HG03108 (cell line): ENCODE measurements around the gene RALGPS1.
"Not testable (repeated sequence)": the region's sequence is repeated elsewhere in the genome, so short reads cannot be mapped to it uniquely, and the experiment has no call there.

Source experiments
- ATAC-seq: cut with Tn5 transposase; IDR thresholded peaks from one replicate; pipeline ENCODE4 v1.9.1; 2021; ENCODE audit warnings: moderate library complexity; ENCODE audit not compliant: unreplicated experiment

RALGPS1 gene

DNA sequence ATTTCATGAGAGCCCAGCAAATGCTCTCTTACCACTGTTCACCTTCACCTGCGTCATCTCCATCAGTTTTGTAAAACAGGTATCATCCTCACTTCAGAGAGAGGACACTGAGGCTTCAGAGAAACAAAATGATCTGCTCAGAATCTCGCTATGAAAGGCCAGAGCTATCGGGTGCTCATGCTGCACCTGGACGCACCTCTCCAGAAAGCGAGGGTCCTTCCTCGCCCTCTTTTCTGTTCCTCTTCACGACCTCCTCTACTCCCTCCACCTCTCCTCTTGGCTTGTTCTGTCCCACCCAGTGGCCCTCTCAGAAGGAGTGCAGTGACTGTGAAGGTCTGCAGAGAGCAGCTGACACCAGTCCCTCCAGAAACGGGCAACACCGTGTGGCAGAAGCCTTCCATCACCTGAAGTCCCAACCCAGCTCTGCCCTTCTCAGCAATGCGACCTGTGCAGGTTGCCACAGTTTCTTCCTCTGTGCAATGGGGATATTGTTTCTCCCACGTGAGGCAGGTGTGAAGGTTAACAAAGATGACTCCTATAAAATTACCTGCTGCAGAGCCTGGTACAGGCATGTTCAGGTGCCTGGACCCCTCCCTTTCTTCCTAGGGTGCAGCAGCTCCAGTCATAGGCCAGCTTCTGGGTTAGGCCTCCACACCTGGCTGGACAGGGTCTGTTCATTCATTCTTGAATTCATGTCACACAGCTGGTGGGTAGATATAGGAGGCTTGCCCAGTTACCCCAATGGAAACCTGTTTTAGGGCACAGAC lies 253.2 kb downstream of the RALGPS1 start:
- no peak for ATAC-seq

DNA sequence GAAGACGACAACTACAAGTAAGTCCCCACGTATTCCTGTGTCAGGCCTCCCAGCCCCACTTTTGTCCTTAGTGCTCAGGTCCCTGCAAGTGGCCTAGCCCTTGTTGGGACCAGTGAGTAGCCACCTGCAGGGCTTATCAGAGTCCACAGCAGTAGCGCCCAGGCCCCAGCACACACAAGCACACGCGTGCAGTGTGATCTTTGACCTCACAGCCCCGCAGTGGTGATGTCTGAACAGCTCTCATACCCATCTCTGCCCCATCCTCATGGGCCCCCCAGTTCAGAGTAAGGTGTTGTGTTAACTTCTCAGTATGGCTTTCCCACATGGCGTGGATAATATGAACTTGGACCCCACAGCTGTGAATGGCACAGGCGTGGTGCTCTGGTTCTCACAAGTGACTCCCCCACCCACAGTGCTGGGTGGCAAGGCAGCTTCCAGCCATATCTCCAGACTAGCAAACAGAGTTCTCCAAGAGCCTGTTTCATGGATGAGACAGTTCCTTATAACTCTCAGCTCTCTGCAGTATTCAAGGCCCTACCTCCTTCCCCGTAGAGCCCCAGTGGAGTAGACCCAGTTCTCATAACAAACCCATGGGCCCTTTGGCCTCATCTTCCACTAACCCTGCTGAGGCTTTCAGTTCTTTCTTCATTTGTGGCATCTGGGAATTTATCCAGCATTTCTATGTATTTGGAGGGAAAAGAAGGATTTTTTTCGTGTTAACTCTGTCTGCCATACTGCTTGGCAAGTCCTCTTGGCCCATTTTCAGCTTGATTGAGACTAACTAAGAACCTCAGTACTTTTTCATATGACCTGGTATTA lies 254.4 kb downstream of the RALGPS1 start:
- ATAC-seq: no peak

DNA sequence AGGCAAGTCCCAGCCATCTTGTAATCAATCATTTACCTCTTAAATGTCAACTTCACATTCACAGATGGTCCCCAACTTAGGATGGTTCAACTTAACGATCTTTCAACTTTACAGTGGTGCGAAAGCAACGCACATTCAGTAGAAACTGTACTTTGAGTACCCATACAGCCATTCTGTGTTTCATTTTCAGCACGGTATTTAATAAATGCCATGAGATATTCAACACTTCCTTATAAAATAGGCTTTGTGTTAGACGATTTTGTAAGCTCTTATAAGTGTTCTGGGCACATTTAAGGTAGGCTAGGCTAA lies 254.9 kb downstream of the RALGPS1 start:
- no peak for ATAC-seq

DNA sequence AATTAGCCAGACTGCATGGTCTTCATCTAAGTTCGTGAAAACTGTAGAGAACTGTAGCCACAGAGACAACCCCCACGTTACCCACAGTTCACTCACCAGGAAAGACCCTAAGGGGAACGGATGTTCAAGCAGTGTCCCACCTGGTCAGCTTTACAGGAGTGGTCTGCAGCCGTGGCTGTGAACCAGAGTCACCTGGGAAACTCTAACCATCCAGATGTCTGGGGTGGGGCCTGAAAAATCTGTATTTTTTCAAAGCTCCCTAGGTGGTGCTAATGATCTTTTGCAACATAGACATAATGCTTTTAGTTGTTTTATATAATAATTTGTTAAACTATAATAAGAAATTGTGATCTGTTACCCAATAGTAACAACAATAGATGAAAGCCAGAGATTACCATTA lies 255.5 kb downstream of the RALGPS1 start:
- no peak for ATAC-seq

DNA sequence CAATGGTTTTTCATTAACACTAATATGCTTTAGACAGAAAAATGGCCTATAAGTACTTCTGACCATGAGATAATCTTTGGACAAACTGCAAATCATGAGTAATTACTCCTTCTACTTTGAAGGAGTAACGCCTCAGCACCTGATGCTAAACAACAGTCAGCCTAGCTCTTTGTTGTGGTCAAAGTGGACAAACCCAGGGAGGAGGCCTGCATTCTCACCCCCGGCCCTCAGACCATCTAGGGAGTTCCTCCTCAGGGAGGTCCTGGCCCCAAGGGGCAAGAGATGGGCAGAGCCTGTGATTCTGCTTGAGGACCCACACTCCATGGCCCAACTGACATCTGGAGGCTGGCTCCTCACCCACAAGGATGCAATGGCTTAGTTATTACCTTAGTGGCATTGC lies 256.1 kb downstream of the RALGPS1 start:
- ATAC-seq: no peak

DNA sequence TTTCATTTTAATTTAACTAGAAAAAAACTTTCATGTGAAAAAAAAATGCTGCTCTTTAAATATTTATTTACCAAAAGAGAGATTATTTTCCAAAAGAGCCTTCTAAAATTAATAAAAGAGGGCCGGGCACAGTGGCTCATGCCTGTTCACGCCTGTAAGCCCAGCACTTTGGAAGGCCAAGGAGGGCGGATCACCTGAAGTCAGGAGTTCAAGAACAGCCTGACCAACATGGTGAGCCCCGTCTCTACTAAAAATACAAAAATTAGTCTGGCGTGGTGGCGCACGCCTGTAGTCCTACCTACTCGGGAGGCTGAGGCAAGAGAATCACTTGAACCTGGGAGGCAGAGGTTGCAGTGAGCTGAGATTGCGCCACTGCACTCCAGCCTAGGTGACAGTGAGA lies 256.8 kb downstream of the RALGPS1 start:
- not testable (repeated sequence) for ATAC-seq

DNA sequence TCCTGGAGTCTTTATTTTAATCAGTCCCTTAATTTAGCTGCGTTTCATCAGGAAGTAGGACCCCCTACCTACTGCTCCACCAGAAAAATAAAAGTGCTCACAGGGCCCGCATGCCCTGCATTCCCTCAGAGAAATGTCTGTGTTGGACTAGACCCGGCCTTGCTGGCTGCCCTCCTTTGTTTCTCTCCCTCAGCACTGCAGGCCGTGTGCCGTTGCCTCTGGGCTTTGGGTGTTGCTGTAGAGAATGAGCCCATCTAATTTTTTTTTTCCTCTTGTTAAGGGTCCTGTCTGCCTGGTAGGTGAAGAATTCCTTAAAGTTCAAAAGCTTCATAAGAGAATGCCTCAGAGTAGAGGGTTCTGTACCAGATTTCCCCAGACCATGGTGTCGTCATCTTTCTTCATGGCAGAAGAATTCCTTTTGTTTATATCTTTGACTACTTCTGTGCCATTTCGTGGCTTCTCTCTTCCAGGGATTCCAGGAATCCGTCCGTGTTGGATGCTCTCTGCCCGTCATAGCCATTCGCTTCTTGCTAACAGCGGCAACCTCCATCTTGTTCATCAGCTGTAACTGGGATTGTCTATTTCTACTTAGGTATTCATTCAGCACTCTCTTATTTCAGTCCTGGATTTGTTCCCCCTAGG lies 257.6 kb downstream of the RALGPS1 start:
- no peak for ATAC-seq

DNA sequence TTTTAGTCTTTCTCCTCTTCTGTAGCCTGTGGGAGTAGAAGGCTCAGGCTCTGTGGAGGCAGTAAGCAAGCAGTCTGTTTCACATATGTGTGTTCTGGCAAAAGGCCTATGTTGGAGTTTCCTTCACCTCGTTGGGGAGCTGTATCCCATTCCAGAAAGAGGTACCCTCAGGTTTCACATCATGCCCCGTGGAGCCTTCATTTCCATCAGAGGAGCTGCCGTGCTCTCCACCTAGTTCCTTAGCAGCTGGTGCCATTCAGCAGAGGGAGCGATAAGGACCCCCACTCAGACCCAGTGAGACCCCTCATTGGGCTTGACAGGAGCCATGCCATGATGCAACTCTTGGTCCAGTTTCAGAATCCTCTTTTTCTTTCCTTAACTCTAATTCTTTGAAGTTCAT lies 258.5 kb downstream of the RALGPS1 start:
- no peak for ATAC-seq

DNA sequence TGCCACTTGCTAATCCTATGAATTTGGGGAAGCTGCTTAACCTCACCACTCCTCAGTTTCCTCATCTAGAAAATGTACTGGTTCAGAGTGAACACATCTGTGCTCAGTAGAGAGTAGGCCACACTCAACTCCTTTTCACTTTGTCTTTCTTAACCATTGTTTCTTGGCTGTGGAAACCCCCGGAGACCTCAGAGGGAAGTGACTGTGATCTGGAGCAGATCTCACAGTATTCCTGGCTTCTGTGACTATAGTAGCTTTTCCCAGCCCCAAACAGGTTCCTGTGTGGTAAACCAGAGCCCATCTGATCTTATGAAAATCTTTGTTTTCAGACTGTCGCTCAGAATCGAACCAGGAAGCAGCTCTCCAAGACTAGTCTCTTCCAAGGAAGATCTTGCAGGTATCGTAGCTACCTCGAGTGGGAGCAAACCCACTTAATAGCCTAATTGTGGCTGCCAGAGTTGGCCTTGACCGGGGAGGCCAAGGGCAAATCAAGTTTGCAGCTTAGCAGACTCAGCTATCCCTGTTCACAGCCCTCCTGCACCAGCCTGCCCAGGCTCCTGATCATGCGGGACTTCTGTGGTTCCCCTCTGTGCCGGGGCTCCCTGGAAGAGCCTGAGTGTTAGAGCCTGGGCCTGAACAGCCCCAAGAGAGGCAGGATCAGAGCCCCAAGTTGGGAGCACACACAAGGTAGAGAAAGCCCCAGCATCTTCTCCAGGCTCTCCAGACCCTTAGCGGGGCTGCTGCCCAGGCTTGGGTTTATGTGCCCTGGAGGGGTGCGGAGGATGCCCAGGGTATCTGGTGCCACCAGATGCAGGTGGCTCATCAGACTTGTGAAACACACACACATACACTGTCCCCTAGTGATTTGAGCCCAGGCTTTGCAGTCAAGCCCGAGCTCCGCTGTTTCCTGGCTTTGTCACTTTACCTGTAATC lies 260.1 kb downstream of the RALGPS1 start:
- no peak for ATAC-seq

DNA sequence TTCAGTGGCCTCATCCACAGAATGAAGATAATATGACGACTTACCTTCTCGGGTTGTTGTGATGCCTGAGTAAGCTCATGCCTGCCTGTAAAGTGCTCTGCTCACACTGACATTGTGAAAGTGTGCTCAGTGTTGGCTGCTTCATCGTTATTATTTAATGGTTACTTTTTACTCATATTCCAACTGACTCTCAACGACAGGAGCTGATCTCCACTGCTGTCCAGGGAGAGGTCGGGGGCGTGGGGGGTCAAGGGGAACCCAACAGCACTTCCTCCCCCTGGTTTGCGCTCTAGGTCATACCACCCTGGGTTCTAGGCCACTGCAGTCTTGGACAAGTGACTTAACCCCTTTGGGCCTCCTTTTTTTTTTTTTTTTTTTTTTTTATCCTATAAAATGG lies 260.7 kb downstream of the RALGPS1 start:
- no peak for ATAC-seq

DNA sequence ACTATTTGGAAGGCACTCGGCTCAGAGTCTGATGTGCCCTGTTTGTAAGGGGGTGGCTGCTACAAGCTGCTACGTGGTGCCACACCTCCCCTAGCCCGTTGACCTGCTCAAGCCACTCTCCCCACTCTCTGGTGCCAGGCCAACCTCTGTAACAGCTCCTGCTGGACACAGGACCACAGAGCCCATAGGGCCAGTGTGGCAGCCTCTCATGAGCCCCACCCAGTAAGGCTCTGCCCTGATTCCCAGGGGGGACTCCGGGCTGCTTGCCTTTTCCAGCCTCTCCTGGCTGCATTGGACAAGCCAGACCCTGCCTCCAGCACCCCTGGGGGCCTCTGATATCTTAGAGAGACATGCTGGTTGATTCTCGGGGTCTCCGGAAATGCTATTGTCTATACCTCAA lies 261.2 kb downstream of the RALGPS1 start:
- ATAC-seq: no peak

DNA sequence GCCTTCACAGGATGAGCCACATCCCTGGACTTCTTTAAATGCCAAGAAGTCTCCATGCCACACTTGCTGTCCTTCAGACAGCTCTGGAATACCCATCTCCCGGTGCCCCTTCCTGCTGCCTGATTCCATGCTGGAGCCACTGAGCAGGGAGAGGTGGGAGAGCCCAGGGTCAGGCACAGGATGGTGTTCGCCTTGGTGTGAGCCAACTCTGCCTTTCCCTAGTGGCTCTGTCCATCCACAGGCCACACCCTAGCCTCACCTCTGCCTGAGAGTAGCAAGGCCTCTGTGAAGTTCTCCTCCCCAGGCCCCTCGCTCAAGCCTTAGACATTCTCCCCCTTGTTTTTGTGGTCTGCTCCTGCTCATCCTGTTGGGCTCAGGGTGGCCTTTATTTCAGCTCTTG lies 262.0 kb downstream of the RALGPS1 start:
- ATAC-seq: no peak

DNA sequence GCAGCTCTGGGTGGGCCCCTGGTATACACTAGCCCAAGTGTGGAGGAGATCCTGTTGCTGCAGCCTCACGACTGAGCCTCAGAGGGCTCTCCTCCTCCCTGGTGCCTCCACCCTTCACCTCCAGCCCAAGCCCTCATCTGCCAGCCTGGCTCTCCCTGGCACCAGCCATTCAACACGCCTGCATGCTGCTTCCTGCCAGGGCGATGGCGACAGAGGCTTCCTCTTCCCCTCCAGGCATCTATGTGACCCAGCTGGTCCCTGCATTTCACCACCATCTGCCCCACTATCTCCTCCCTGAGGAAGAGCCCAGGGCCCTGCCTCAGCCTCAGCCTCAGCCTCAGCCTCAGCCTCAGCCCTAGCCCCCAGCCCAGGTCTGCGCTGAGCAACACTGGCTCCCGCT lies 262.6 kb downstream of the RALGPS1 start:
- ATAC-seq: no peak

DNA sequence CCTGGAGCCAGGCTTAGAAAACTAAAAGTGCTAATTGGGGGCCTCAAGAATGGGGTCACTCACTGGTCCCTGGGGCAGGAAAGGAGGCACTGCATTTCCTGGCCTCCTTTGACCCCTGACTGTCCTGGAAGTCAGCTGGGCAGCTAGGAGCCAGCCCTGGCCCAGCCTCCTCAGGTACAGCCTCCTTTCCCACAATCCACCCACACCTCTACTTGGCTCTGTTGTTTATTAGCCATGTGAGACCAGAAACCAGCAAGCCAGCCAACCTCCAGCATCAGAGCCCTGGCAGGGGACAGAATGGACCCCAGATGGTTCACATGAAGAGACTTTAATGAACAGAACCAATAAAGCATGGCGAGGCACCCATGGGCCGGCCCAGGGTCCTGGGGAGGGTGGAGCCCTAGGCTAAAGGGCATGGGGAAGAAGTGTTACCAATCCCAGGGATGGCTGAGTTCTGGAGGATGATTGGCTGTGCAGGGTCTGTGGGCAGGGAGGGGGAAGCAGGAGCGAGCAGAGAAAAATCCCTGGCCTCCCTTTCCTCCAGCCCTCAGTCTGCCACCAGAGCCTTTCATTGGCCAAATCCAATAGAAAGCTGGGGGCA lies 263.2 kb downstream of the RALGPS1 start:
- ATAC-seq: no peak

DNA sequence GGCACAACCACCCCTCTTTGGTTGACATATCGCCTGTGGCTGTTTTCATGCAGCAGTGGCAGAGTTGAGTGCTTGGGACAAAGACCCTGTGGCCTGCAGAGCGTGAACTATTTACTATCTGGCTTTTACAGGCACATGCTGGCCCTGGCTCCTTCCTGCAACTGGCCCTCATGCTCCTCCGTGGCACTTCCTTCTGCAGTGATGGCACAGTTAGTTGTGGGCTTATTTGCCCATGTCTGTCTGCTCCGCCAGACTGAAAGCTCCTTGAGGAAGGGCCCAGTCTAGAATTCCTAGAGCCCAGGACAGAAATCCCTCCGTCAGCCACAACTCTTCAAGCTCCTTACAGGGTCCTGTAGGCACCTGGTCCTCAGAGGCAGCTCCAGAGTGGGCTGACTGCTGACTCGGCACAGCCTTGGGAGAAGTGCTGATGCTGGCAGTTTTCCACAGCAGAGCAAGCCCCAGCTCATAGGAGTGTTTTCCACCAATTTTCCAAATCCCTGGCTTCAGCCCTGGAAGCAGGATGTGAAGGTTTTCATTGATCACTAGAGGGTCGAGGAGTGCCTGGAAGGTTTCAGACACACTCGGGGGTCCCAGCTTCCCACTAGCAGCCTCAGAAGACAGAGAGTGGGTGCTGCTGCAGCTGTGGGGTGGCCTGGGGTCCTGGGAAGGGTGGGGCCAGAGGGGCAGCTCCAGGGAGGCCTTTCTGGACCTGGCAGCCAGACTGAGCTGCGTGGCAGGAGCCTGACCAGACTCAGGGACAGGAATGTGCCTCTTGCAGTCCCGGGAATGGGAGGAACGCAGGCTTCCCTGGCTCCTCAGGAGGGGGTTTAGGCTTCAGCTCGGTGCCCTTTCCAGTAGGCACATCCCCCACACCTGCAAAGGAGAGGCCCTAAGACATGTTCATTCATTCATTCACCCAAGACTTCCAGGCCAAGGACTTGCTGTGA lies 264.4 kb downstream of the RALGPS1 start:
- no peak for ATAC-seq

DNA sequence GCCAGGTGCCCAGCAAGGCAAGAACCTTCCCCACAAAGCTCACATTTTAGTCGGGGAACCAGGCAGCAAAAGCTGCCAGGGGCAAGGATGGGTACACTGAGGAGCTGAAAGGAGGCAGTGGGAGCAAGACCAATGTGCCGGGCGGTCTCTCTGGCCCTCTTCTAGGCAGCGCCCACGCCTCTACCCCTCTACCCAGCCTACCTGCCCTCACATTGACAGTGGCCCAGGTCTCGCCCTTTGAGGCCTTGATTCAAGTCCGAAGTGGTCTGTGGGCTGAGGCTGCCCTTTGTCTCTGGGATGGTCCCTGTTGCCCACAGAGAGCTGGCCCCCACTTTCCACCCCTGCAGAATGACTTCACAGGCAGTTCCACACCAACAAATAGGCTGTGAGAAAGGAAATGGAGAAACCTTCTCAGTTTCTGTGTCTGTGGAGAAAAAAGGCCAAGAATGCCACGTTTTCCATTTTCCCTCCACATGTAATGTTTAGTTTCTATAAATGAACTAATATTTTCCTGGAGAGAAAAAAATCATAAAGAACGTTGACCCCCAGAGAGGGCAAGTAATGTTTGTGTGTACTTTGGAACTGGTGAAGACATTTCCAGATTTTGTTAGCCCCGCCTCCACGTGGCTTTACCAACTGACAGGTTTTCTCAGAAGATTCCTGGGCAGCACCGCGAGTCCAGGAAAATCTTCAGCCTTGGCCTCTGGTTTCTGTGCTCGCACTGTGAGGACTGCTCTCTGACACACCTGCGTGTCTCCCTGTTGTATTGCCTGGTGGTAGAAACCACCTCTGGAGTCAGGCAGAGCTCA lies 265.3 kb downstream of the RALGPS1 start:
- ATAC-seq: no peak

DNA sequence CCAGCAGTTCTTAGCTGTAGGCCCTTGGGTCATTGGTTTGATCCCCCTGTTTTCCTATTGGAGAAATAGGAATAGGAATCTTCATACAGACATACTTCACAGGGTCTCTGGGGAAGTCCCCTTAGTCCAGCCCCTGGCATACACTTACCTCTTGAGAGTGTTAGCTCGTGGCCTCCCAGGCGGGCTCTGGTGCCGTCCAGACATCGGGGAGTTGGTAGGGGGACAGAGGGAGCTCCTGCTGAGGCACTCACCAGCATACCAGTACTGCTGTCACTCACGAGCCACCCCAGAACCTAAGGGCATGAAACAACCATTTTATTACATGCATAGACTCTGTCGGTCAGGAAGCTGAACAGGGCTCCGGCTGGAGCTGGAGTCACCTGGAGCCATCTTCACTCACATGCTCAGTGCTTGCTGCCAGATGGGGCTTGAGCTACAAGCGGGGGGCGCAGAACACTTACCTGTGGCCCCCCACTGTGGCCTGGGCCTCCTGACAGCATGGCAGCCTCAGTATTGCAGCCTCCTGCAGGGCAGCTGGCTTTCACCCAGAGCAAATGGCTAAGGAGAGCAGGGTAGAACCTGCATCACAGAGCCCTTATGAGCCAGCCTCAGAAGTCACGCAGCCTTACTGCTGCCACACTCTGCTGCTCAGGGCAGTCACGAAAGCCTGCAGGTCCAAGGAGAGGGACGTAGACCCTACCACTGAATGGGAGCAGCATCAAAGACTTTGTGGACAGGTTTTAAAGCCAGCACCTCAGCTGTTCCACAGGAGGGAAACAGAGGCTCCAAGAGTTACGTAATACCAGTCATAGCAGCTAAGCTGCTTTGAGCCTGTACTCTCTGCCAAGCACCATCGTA lies 266.1 kb downstream of the RALGPS1 start:
- ATAC-seq: no peak

DNA sequence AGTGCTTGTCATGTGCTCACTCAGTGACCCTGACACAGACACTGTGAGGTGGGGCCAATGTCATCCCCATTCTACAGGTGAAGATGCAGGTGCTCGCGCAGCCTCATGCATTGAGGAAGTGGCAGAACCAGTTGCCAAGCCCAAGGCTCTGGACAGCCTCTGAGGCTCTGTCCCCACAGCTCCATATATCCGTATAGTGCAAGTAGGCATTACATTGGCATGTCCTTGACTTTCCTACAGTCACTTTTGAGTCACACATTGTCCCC lies 266.7 kb downstream of the RALGPS1 start:
- ATAC-seq: no peak
